GM12874 (cell line): ENCODE measurements around the gene RPL12.

ENCODE experiments used
- CTCF ChIP-seq: IDR thresholded peaks from 2 replicates; pipeline ENCODE4 v1.5.1; 2011; ENCODE audit warnings: low read depth, mild to moderate bottlenecking, control low read depth, low read length, moderate library complexity; ENCODE audit not compliant: insufficient read depth

Gene RPL12

DNA sequence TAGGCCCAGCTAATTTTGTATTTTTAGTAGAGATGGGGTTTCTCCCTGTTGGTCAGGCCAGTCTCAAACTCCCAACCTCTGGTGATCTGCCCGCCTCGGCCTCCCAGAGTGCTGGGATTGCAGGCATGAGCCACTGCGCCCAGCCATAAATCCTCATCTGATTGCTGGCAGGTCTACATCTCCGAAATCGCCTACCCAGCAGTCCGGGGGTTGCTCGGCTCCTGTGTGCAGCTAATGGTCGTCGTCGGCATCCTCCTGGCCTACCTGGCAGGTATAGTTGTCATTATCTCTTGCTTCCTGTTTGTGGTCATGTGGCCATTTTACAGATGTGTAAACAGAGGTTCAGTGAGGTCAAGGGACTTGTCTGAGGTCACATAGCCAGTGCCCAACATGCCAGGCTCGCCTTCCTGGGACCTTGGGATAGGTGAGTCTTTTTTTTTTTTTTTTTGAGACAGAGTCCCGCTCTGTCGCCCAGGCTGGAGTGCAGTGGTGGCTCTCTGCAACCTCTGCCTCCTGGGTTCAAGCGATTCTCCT is 51.4 kb downstream of the RPL12 start:
- no peak for TF ChIP-seq CTCF

- TF ChIP-seq CTCF, result no peak
Observed at GRCh38 chr9:127398715-127399400, 52.3 kb downstream of the RPL12 start.

DNA sequence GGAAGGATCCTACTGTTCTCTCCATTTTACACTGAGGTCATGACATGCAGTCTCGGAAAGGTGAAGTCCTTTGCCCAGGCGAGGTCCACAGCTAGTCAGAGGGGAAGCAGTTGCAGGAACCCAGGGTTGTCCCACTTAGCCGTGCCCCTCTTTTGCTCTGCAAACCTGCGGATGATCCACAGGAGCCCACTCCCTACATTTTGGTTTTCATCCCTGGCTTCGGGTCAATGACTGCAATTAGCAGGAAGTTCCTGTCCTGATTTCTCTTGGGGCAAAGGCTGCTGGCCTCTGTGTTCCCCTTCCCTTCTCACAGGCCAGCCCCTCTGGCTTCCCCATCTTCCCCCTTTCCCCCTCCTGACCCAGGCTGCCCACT is 52.9 kb downstream of the RPL12 start:
- no peak for TF ChIP-seq CTCF
